MG63 (cell line): ENCODE data around the gene CFAP141. TPM values are rescaled to one million over a fixed set of nuclear protein-coding genes. Genes with fewer than 3 reads are reported as not detected.
A peak's percentile ranks its signal among the peaks of the same experiment; 100 is the strongest.
"Not testable (repeated sequence)": the region's sequence is repeated elsewhere in the genome, so short reads cannot be mapped to it uniquely, and the experiment has no call there.

ENCODE experiments used
- DNase-seq: peaks from one replicate; pipeline ENCODE4 v3.0.0-alpha.2; 2020
- H3K27me3 ChIP-seq: fragments of 250-450 bp; sonication (Bioruptor Pico); 2 replicates; pipeline ENCODE4 v1.5.1; 2020; ENCODE audit warnings: mild to moderate bottlenecking, moderate library complexity
- H3K36me3 ChIP-seq: fragments of 250-450 bp; sonication (Bioruptor Pico); 2 replicates; pipeline ENCODE4 v1.5.1; 2020; ENCODE audit warnings: mild to moderate bottlenecking, moderate library complexity
- H3K4me3 ChIP-seq: fragments of 250-450 bp; sonication (Bioruptor Pico); 2 replicates; pipeline ENCODE4 v1.5.1; 2020; ENCODE audit warnings: mild to moderate bottlenecking, moderate library complexity
- H3K9me3 ChIP-seq: fragments of 250-450 bp; sonication (Bioruptor Pico); 2 replicates; pipeline ENCODE4 v1.5.1; 2020; ENCODE audit warnings: mild to moderate bottlenecking, moderate library complexity
- total RNA-seq: library from RNA; depleted of rRNA; stranded (reverse); fragments of >200 nt; shearing (Covaris generic); gene quantifications from 2 replicates; pipeline ENCODE4 v1.2.3, GENCODE V29; 2014; ENCODE audit warnings: low replicate concordance; rRNA removed

Gene CFAP141
- total RNA-seq: not detected in 2 replicates

GRCh38 chr1:154206196-154206595 lies at the start of gene CFAP141:
CFAP141 (minus strand) TSS chr1:154206333; CDS start chr1:154206307, 26 bp downstream.
- no peak for DNase-seq
- Histone ChIP-seq H3K36me3 (peaks cover 47% of the 10 kb centered on the region), H3K4me3 (no peak within 1 kb of the TSS), H3K27me3 (no peaks in the 10 kb centered on the region), H3K9me3 (no peaks in the 10 kb centered on the region)

GRCh38 chr1:154253671-154254070 lies 47.5 kb upstream of the CFAP141 start:
- H3K36me3 ChIP-seq: peaks cover 100% of the 10 kb centered on the region

GRCh38 chr1:154241703-154242351 lies 35.7 kb upstream of the CFAP141 start:
- DNase-seq: no peak
- Histone ChIP-seq H3K36me3 (peaks cover 96% of the 10 kb centered on the region), H3K27me3 (no peaks in the 10 kb centered on the region), H3K9me3 (no peaks in the 10 kb centered on the region), H3K4me3 (no peak overlapping the region)

More at GRCh38 chr1:154253671-154254070, 47.5 kb upstream of the CFAP141 start:
- Histone ChIP-seq H3K4me3 (no peak overlapping the region), H3K9me3 (no peaks in the 10 kb centered on the region), H3K27me3 (no peaks in the 10 kb centered on the region)
- no peak for DNase-seq

- peaks cover 96% of the 10 kb centered on the region for H3K36me3 ChIP-seq
- no peaks in the 10 kb centered on the region for H3K9me3 ChIP-seq
- no peak overlapping the region for H3K4me3 ChIP-seq
- no peak for DNase-seq
- no peaks in the 10 kb centered on the region for H3K27me3 ChIP-seq
These were observed 34.2 kb upstream of the CFAP141 start for GRCh38 chr1:154240294-154240833.

GRCh38 chr1:154239491-154239890 lies 33.4 kb upstream of the CFAP141 start:
- no peaks in the 10 kb centered on the region for H3K9me3 ChIP-seq
- peaks cover 95% of the 10 kb centered on the region for H3K36me3 ChIP-seq
- H3K27me3 ChIP-seq: no peaks in the 10 kb centered on the region
- no peak for DNase-seq
- H3K4me3 ChIP-seq: no peak overlapping the region

GRCh38 chr1:154237880-154238506 lies 31.9 kb upstream of the CFAP141 start:
- peaks cover 93% of the 10 kb centered on the region for H3K36me3 ChIP-seq
- H3K4me3 ChIP-seq: no peak overlapping the region
- DNase-seq: no peak

GRCh38 chr1:154237435-154237834 lies 31.3 kb upstream of the CFAP141 start:
- DNase-seq: no peak
- H3K4me3 ChIP-seq: no peak overlapping the region
- H3K36me3 ChIP-seq: peaks cover 93% of the 10 kb centered on the region
- H3K9me3 ChIP-seq: no peaks in the 10 kb centered on the region
- H3K27me3 ChIP-seq: no peaks in the 10 kb centered on the region

More at GRCh38 chr1:154237880-154238506, 31.9 kb upstream of the CFAP141 start:
- H3K9me3 ChIP-seq: no peaks in the 10 kb centered on the region
- H3K27me3 ChIP-seq: no peaks in the 10 kb centered on the region

- Histone ChIP-seq H3K36me3 (peaks cover 90% of the 10 kb centered on the region), H3K27me3 (no peaks in the 10 kb centered on the region), H3K9me3 (no peaks in the 10 kb centered on the region), H3K4me3 (no peak overlapping the region)
- no peak for DNase-seq
These were observed 30.7 kb upstream of the CFAP141 start for GRCh38 chr1:154236855-154237254.

GRCh38 chr1:154233127-154233526 lies 27.0 kb upstream of the CFAP141 start:
- DNase-seq, H3K9me3 ChIP-seq, H3K4me3 ChIP-seq, H3K27me3 ChIP-seq: not testable (repeated sequence)
- peaks cover 94% of the 10 kb centered on the region for H3K36me3 ChIP-seq

- H3K27me3 ChIP-seq, DNase-seq, H3K4me3 ChIP-seq, H3K9me3 ChIP-seq: not testable (repeated sequence)
- peaks cover 94% of the 10 kb centered on the region for H3K36me3 ChIP-seq
These were observed 25.0 kb upstream of the CFAP141 start for GRCh38 chr1:154231112-154231511.

- H3K36me3 ChIP-seq: peaks cover 89% of the 10 kb centered on the region
- peaks cover 3% of the 10 kb centered on the region; the same call in 1 of the 2 replicates for H3K9me3 ChIP-seq
- DNase-seq: no peak
- H3K27me3 ChIP-seq: no peaks in the 10 kb centered on the region
- H3K4me3 ChIP-seq: no peak overlapping the region
These were observed 19.2 kb upstream of the CFAP141 start for GRCh38 chr1:154225370-154225769.

GRCh38 chr1:154223621-154224020 lies 17.5 kb upstream of the CFAP141 start:
- H3K36me3 ChIP-seq: peaks cover 82% of the 10 kb centered on the region
- H3K9me3 ChIP-seq: peaks cover 3% of the 10 kb centered on the region; the same call in 1 of the 2 replicates
- H3K4me3 ChIP-seq: 0 out of 2 replicates have a peak overlapping the region, but pooled peaks have one; percentile 85
- no peak for DNase-seq
- no peaks in the 10 kb centered on the region for H3K27me3 ChIP-seq

DNA sequence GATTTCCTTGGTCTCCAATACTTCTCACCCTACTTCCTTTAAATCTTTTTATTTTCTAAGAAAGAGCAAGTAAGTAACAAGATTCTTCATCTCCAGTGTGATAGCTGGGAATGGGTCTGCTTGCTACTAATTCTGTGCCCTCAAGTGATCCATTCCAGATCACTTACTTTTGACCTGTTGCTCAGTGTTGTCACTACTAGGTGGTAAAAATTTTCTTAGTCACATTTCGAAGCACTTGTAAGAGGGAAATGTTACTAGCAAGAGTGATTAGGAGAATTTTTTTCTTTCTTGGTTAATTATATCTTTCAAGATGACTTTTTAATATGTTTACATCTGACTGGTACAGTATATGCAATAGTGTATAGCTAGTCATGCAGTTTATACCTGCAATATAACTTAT lies 16.8 kb upstream of the CFAP141 start:
- Histone ChIP-seq H3K36me3 (peaks cover 82% of the 10 kb centered on the region), H3K4me3 (peak overlapping the region; percentile 85), H3K27me3 (no peaks in the 10 kb centered on the region), H3K9me3 (peaks cover 3% of the 10 kb centered on the region; the same call in 1 of the 2 replicates)
- no peak for DNase-seq

DNA sequence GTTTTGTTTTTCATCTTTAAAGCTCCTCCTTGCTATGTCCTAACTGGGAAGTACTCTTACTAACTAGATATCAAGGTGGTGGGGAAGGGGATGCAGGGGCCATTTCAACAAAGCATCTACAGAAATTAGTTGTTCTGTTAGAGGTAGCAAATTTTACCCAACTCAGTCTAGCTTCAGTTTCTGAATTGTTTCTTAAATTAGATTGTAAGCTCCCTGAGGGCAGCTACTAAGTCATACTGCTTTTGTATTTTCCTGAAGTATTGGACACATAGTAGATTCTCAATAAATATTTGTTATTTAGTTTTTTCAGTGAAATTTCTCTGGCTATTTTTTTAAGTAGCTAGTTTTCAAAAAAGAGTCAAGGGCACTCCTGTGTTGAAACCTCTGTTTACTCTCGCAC lies 16.4 kb upstream of the CFAP141 start:
- no peaks in the 10 kb centered on the region for H3K27me3 ChIP-seq
- peak overlapping the region; percentile 85 for H3K4me3 ChIP-seq
- H3K9me3 ChIP-seq: peaks cover 3% of the 10 kb centered on the region; the same call in 1 of the 2 replicates
- peaks cover 82% of the 10 kb centered on the region for H3K36me3 ChIP-seq
- DNase-seq: no peak

DNA sequence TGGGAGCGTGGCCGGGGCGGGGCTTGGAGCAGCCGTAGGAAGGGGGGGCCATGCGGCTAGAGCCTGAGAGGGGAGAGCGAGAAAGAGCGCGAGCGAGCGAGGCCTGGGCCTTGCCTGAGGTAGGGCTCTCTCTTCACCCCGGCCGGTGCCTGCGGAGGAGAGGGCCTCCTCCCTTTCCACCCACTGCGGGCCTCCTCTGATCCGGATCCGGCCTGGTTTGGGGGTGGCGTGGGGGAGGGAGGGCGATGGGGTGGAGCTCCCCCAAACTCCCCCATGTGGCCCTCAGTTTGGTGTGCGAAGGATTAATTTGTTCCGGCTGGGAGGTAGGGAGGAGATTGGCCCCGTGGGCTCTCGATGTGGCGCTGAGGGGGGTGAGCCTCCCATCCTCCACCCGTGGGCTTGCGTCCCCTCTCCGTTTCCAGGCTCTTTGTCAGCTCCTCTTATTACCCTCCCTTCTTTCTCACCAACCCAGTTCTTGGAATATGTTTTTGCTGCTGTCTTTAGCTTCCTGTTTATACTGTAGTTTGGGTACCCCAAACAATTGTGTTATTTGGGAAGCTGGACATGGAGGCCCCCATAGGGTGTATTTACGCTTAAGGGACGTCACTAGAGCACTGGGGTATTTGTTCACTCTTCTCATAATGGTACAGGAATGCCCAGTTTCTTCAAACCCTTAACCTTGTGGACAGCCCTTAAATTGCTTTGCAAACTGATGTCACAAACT lies 15.3 kb upstream of the CFAP141 start:
- Histone ChIP-seq H3K4me3 (peak overlapping the region; percentile 85), H3K36me3 (peaks cover 82% of the 10 kb centered on the region), H3K27me3 (no peaks in the 10 kb centered on the region), H3K9me3 (peaks cover 3% of the 10 kb centered on the region; the same call in 1 of the 2 replicates)
- DNase-seq: peak; percentile 40

DNA sequence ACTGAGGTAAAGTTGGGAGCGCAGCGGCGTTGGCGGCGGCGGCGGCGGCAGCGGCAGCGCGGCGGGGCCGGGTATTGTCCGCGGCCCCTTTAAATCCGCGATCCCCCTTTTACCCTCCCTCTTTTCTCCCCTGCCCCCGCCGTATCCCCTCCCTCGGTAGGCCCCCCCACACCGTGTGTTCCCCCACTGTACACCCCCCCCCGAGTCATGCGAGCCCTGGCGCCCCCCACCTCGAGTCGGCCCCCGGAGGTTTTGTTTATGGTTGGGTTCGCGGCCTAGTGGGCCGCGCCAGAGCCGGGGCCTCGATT lies 14.8 kb upstream of the CFAP141 start:
- H3K27me3 ChIP-seq: no peaks in the 10 kb centered on the region
- no peak for DNase-seq
- peaks cover 79% of the 10 kb centered on the region for H3K36me3 ChIP-seq
- H3K4me3 ChIP-seq: peak overlapping the region; percentile 85
- peaks cover 3% of the 10 kb centered on the region; the same call in 1 of the 2 replicates for H3K9me3 ChIP-seq
